SK-N-SH treated with all-trans-retinoic acid at 6 μM for 48 hours (cell line): ENCODE measurements around the gene GRHL3.

Experiments
- ATAC-seq: fragments of 200-7000 bp; cut with Tn5 transposase; 3 replicates; pipeline ENCODE4 v1.9.1; 2020; ENCODE audit warnings: mild to moderate bottlenecking, moderate library complexity
- ARNTL ChIP-seq: fragments of 450-650 bp; formaldehyde crosslinking; IDR thresholded peaks from 2 replicates; pipeline ENCODE4 v1.5.0; 2020; ENCODE audit warnings: low read depth, mild to moderate bottlenecking, moderate library complexity, borderline replicate concordance
- BACH2 ChIP-seq: fragments of 250-450 bp; sonication (Bioruptor Pico); IDR thresholded peaks from 2 replicates; pipeline ENCODE4 v1.9.0; 2021; ENCODE audit warnings: mild to moderate bottlenecking, borderline replicate concordance
- CREB5 ChIP-seq: fragments of 250-450 bp; sonication (Bioruptor Pico); IDR thresholded peaks from 2 replicates; pipeline ENCODE4 v1.5.1; 2020; ENCODE audit warnings: low read depth, mild to moderate bottlenecking, moderate library complexity
- CSDC2 ChIP-seq: fragments of 250-450 bp; sonication (Bioruptor Pico); IDR thresholded peaks from 2 replicates; pipeline ENCODE4 v1.5.0; 2020; ENCODE audit warnings: mild to moderate bottlenecking, moderate library complexity
- CSRNP3 ChIP-seq: fragments of 250-450 bp; sonication (Bioruptor Pico); IDR thresholded peaks from 2 replicates; pipeline ENCODE4 v1.5.1; 2021; ENCODE audit warnings: mild to moderate bottlenecking, moderate library complexity
- GLIS3 ChIP-seq: fragments of 250-450 bp; sonication (Bioruptor Pico); IDR thresholded peaks from 2 replicates; pipeline ENCODE4 v1.5.0; 2020; ENCODE audit warnings: mild to moderate bottlenecking, moderate library complexity
- ISL1 ChIP-seq: fragments of 250-450 bp; sonication (Bioruptor Pico); IDR thresholded peaks from 2 replicates; pipeline ENCODE4 v2.1.2; 2022; ENCODE audit warnings: mild to moderate bottlenecking, moderate library complexity
- OSR1 ChIP-seq: fragments of 250-450 bp; sonication (Bioruptor Pico); IDR thresholded peaks from 2 replicates; pipeline ENCODE4 v1.8.0; 2022; ENCODE audit warnings: moderate library complexity, mild to moderate bottlenecking, inconsistent platforms
- PATZ1 ChIP-seq: fragments of 250-450 bp; sonication (Bioruptor Pico); IDR thresholded peaks from 2 replicates; pipeline ENCODE4 v1.8.0; 2020; ENCODE audit warnings: mild to moderate bottlenecking, moderate library complexity, borderline replicate concordance
- POU6F1 ChIP-seq: fragments of 250-450 bp; sonication (Bioruptor Pico); IDR thresholded peaks from 2 replicates; pipeline ENCODE4 v1.8.0; 2021; ENCODE audit warnings: low read depth, mild to moderate bottlenecking, moderate library complexity, borderline replicate concordance
- PPARA ChIP-seq: fragments of 250-450 bp; sonication (Bioruptor Pico); IDR thresholded peaks from 2 replicates; pipeline ENCODE4 v1.5.0; 2020; ENCODE audit warnings: mild to moderate bottlenecking, borderline replicate concordance
- SNAI2 ChIP-seq: fragments of 250-450 bp; sonication (Bioruptor Pico); IDR thresholded peaks from 2 replicates; pipeline ENCODE4 v1.5.0; 2020; ENCODE audit warnings: mild to moderate bottlenecking, moderate library complexity
- TCF4 ChIP-seq: fragments of 250-450 bp; sonication (Bioruptor Pico); IDR thresholded peaks from 2 replicates; pipeline ENCODE4 v1.8.0; 2021; ENCODE audit warnings: mild to moderate bottlenecking, moderate library complexity, borderline replicate concordance
- TOX ChIP-seq: fragments of 250-450 bp; sonication (Bioruptor Pico); IDR thresholded peaks from 2 replicates; pipeline ENCODE4 v1.8.0; 2021; ENCODE audit warnings: mild to moderate bottlenecking, moderate library complexity, borderline replicate concordance
- TSHZ2 ChIP-seq: fragments of 250-450 bp; sonication (Bioruptor Pico); IDR thresholded peaks from 2 replicates; pipeline ENCODE4 v1.5.0; 2020; ENCODE audit warnings: mild to moderate bottlenecking, moderate library complexity
- ZC3H10 ChIP-seq: fragments of 250-450 bp; sonication (Bioruptor Pico); IDR thresholded peaks from 2 replicates; pipeline ENCODE4 v1.5.1; 2021; ENCODE audit warnings: mild to moderate bottlenecking, moderate library complexity
- ZFP3 ChIP-seq: fragments of 250-450 bp; sonication (Bioruptor Pico); IDR thresholded peaks from 2 replicates; pipeline ENCODE4 v1.5.0; 2020; ENCODE audit warnings: mild to moderate bottlenecking, moderate library complexity
- ZFP30 ChIP-seq: fragments of 450-650 bp; formaldehyde crosslinking; IDR thresholded peaks from 2 replicates; pipeline ENCODE4 v1.5.0; 2022; ENCODE audit warnings: mild to moderate bottlenecking, moderate library complexity
- ZNF565 ChIP-seq: fragments of 450-650 bp; formaldehyde crosslinking; conservative IDR thresholded peaks from 2 replicates; pipeline ENCODE4 v1.5.0; 2020; ENCODE audit warnings: low read depth, mild to moderate bottlenecking, moderate library complexity
- ZNF70 ChIP-seq: fragments of 450-650 bp; formaldehyde crosslinking; IDR thresholded peaks from 2 replicates; pipeline ENCODE4 v1.5.0; 2020; ENCODE audit warnings: mild to moderate bottlenecking, moderate library complexity
- ZNF8 ChIP-seq: fragments of 450-650 bp; formaldehyde crosslinking; IDR thresholded peaks from 2 replicates; pipeline ENCODE4 v1.5.0; 2020; ENCODE audit warnings: mild to moderate bottlenecking, moderate library complexity

Gene GRHL3

GRCh38 chr1:24282491-24282890, 36.7 kb upstream of the GRHL3 start:
- ATAC-seq = no peak
- no peak for TF ChIP-seq CSDC2 (CRISPR knock-in tag)
- no peak for TF ChIP-seq CREB5 (CRISPR knock-in tag)
- TF ChIP-seq ZNF70 (CRISPR knock-in tag) = no peak

GRCh38 chr1:24283326-24284155, 35.6 kb upstream of the GRHL3 start:
- peak; percentile 77 for ATAC-seq
- TF ChIP-seq ZFP3 (CRISPR knock-in tag) (no peak), GLIS3 (CRISPR knock-in tag) (no peak), ARNTL (CRISPR knock-in tag) (no peak), CSDC2 (CRISPR knock-in tag) (no peak), ZC3H10 (CRISPR knock-in tag) (no peak), TCF4 (CRISPR knock-in tag) (no peak), PPARA (no peak), ISL1 (CRISPR knock-in tag) (no peak), OSR1 (CRISPR knock-in tag) (no peak), BACH2 (CRISPR knock-in tag) (no peak), SNAI2 (CRISPR knock-in tag) (no peak), ZNF8 (CRISPR knock-in tag) (no peak), POU6F1 (no peak), CSRNP3 (CRISPR knock-in tag) (no peak), ZNF70 (CRISPR knock-in tag) (no peak), ZFP30 (CRISPR knock-in tag) (no peak)

GRCh38 chr1:24284156-24284471, 35.0 kb upstream of the GRHL3 start:
- ATAC-seq = peak; percentile 65
- TF ChIP-seq PATZ1 (CRISPR knock-in tag) (no peak), CREB5 (CRISPR knock-in tag) (no peak), PPARA (no peak), ZFP3 (CRISPR knock-in tag) (no peak), ZNF565 (CRISPR knock-in tag) (no peak)

- TF ChIP-seq ZNF70 (CRISPR knock-in tag) = no peak
- TF ChIP-seq TOX (CRISPR knock-in tag) = no peak
- TF ChIP-seq ISL1 (CRISPR knock-in tag) = no peak
- no peak for TF ChIP-seq CSRNP3 (CRISPR knock-in tag)
- no peak for TF ChIP-seq TSHZ2
Observed at GRCh38 chr1:24285231-24285630, 33.9 kb upstream of the GRHL3 start.

More at GRCh38 chr1:24285231-24285630, 33.9 kb upstream of the GRHL3 start:
- no peak for ATAC-seq
